Cardiac septum (tissue), 1 donor: ENCODE data around the gene ISLR. TPM values are rescaled to one million over a fixed set of nuclear protein-coding genes. Genes with fewer than 3 reads are reported as not detected.

ENCODE experiments used
- DNase-seq: peaks from one replicate; pipeline ENCODE4 v3.0.0-alpha.2; 2020; ENCODE audit warnings: low spot score
- intact Hi-C: fragments of 100-400 bp; cut with DNase I; formaldehyde crosslinking; loops from one replicate; pipeline ENCODE4 v1.14.0; 2022
- total RNA-seq: library from RNA; stranded (reverse); fragmentation: NEBNext Ultra II Directional; extraction: Animal tissue kit (Norgen Biotek cat#: 25700); gene quantifications from one replicate; pipeline ENCODE4 v1.2.1, GENCODE V29; 2021
- donor health status: DM: no; HTN: no; CAD: no.

The ISLR gene
- total RNA-seq, 1 donor from 2014 or later = 16.2 TPM

- DNase-seq = peak; percentile 72
- intact Hi-C loops = no loop called here
These were observed 4.8 kb upstream of the ISLR start for GRCh38 chr15:74168711-74169126.

GRCh38 chr15:74170071-74170844 lies 3.3 kb upstream of the ISLR start:
- DNase-seq = no peak
- intact Hi-C loops = no loop called here

GRCh38 chr15:74170875-74171578 lies 2.5 kb upstream of the ISLR start:
- intact Hi-C loops = no loop called here
- DNase-seq = peak; percentile 70

GRCh38 chr15:74171965-74172541 lies 1.5 kb upstream of the ISLR start:
- intact Hi-C loops = loop anchor here (2.0 kb wide), 1 partner anchor 35 kb away; no protein-coding TSS in a partner anchor
- no peak for DNase-seq

- DNase-seq = peak; percentile 86
- intact Hi-C loops = loop anchor here (2.0 kb wide), 1 partner anchor 36 kb away; no protein-coding TSS in a partner anchor
These were observed 670 bp upstream of the ISLR start for GRCh38 chr15:74172701-74173379.

- peak; percentile 77 for DNase-seq
- intact Hi-C loops = no loop called here
These were observed 878 bp downstream of the ISLR start for GRCh38 chr15:74174219-74174957.

- DNase-seq = no peak
- intact Hi-C loops = no loop called here
These were observed 1.4 kb downstream of the ISLR start for GRCh38 chr15:74174958-74175253.

GRCh38 chr15:74175271-74176191 lies 2.0 kb downstream of the ISLR start:
- intact Hi-C loops = no loop called here
- DNase-seq = no peak

- no peak for DNase-seq
These were observed 3.0 kb downstream of the ISLR start for GRCh38 chr15:74176262-74177214.

GRCh38 chr15:74178326-74179100 lies 5.0 kb downstream of the ISLR start:
- intact Hi-C loops = no loop called here
- peak; percentile 66 for DNase-seq

More at GRCh38 chr15:74176262-74177214, 3.0 kb downstream of the ISLR start:
- intact Hi-C loops = no loop called here

- DNase-seq = peak; percentile 86
- intact Hi-C loops = no loop called here
These were observed 5.8 kb downstream of the ISLR start for GRCh38 chr15:74179101-74179841.

GRCh38 chr15:74179983-74180880 lies 6.7 kb downstream of the ISLR start:
- DNase-seq = no peak
- intact Hi-C loops = no loop called here

- DNase-seq = no peak
- intact Hi-C loops = no loop called here
These were observed 7.5 kb downstream of the ISLR start for GRCh38 chr15:74180881-74181602.

GRCh38 chr15:74182131-74182530 lies 8.6 kb downstream of the ISLR start:
- intact Hi-C loops = no loop called here
- no peak for DNase-seq
